Fibroblast of lung (primary cell): ENCODE measurements around the gene BMERB1.

Experiments used
- EZH2 ChIP-seq: IDR thresholded peaks from 2 replicates; pipeline ENCODE4 v1.5.1; 2012; ENCODE audit warnings: low read length, control low read depth, mild to moderate bottlenecking; ENCODE audit errors: missing control alignments
- TF ChIP-seq, protein P1 (sequence below), 2 donors: IDR thresholded peaks in 1 of 2; conservative IDR thresholded peaks in 1 of 2; 1 replicate in 1 of 2; 2 replicates in 1 of 2; pipeline ENCODE4 v1.5.1; 2011 to 2012; ENCODE audit warnings: low read length in 2 of 2, control low read depth in 1 of 2, inconsistent platforms in 1 of 2, low read depth in 1 of 2, mild to moderate bottlenecking in 1 of 2

GRCh38 chr16:15548482-15548891 is 114.1 kb downstream of the BMERB1 start:
- TF ChIP-seq, protein P1, sequence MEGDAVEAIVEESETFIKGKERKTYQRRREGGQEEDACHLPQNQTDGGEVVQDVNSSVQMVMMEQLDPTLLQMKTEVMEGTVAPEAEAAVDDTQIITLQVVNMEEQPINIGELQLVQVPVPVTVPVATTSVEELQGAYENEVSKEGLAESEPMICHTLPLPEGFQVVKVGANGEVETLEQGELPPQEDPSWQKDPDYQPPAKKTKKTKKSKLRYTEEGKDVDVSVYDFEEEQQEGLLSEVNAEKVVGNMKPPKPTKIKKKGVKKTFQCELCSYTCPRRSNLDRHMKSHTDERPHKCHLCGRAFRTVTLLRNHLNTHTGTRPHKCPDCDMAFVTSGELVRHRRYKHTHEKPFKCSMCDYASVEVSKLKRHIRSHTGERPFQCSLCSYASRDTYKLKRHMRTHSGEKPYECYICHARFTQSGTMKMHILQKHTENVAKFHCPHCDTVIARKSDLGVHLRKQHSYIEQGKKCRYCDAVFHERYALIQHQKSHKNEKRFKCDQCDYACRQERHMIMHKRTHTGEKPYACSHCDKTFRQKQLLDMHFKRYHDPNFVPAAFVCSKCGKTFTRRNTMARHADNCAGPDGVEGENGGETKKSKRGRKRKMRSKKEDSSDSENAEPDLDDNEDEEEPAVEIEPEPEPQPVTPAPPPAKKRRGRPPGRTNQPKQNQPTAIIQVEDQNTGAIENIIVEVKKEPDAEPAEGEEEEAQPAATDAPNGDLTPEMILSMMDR (conservative IDR thresholded peaks at IDR 0.05 in 1 of 2, IDR thresholded peaks at IDR 0.05 in 1 of 2; ENCODE audit: low read depth in 1 of 2, low read length in 2 of 2), result no peak
- TF ChIP-seq EZH2, result no peak
